H1 (cell line): ENCODE measurements around the gene NAT9. TPM values are rescaled to one million over a fixed set of nuclear protein-coding genes. Genes with fewer than 3 reads are reported as not detected.

Source experiments
- CTCF ChIA-PET: fragments of 300-600 bp; sonication (Branson Sonifier 250); formaldehyde crosslinking; loops from one replicate; lab custom pipeline; 2021; ENCODE audit not compliant: partially characterized antibody; lab: Charles Lee
- POLR2A ChIA-PET: fragments of 300-600 bp; sonication (Branson Sonifier 250); formaldehyde crosslinking; loops from one replicate; lab custom pipeline; 2021; ENCODE audit warnings: inconsistent platforms; ENCODE audit not compliant: partially characterized antibody; lab: Charles Lee
- DNase-seq, 2 experiments: peaks; one replicate each; pipeline versions ENCODE4 v3.0.0 to v3.0.0-alpha.2; 2010 to 2022; ENCODE audit warnings: low spot score in 2 of 2, low read depth in 1 of 2, mixed read lengths in 1 of 2
- FAIRE-seq: peaks from 2 replicates; lab custom pipeline; 2011; peaks lifted over from hg19 to GRCh38; lab: Jason Lieb, UNC
- H2AFZ ChIP-seq: 2 replicates; pipeline ENCODE4 v1.8.1; 2012; ENCODE audit warnings: low read length, inconsistent platforms
- H2AK5ac ChIP-seq: 2 replicates; pipeline ENCODE4 v1.6.1; 2013; ENCODE audit warnings: low read depth, low read length
- H2BK120ac ChIP-seq: replicated peaks from 2 replicates; pipeline ENCODE3; 2013; ENCODE audit warnings: low read depth, low read length, inconsistent platforms
- H2BK12ac ChIP-seq: 2 replicates; pipeline ENCODE4 v1.6.1; 2013; ENCODE audit warnings: low read depth, low read length
- H2BK15ac ChIP-seq: 2 replicates; pipeline ENCODE4 v1.6.1; 2013; ENCODE audit warnings: low read length
- H2BK20ac ChIP-seq: 2 replicates; pipeline ENCODE4 v1.6.1; 2013; ENCODE audit warnings: low read length
- H2BK5ac ChIP-seq: 2 replicates; pipeline ENCODE4 v1.6.1; 2013; ENCODE audit warnings: low read depth, low read length
- H3K14ac ChIP-seq: 2 replicates; pipeline ENCODE4 v1.6.1; 2013; ENCODE audit warnings: inconsistent platforms; ENCODE audit not compliant: insufficient read length
- H3K18ac ChIP-seq: 2 replicates; pipeline ENCODE4 v1.6.1; 2013; ENCODE audit warnings: low read length; ENCODE audit errors: extremely low read depth
- H3K23ac ChIP-seq: 2 replicates; pipeline ENCODE4 v1.6.1; 2013; ENCODE audit warnings: inconsistent platforms; ENCODE audit not compliant: insufficient read length
- H3K23me2 ChIP-seq: 2 replicates; pipeline ENCODE4 v1.6.1; 2013; ENCODE audit warnings: low read depth, low read length
- H3K27ac ChIP-seq: 2 replicates; pipeline ENCODE4 v1.6.1; 2011; ENCODE audit warnings: low read depth, low read length, inconsistent platforms
- H3K27me3 ChIP-seq, 4 experiments: replicated peaks in 1 of 4; 1 replicate in 1 of 4; 2 replicates in 3 of 4; pipeline versions ENCODE4 v1.6.1 to v1.8.1; 2011 to 2013; ENCODE audit warnings: low read length in 3 of 4, mild to moderate bottlenecking in 3 of 4, inconsistent platforms in 2 of 4, mixed read lengths in 2 of 4, moderate library complexity in 1 of 4; ENCODE audit not compliant: control insufficient read depth in 3 of 4, insufficient read depth in 3 of 4; ENCODE audit errors: extremely low read depth in 1 of 4
- H3K36me3 ChIP-seq, 4 experiments: 2 replicates each; pipeline versions ENCODE4 v1.6.1 to v1.8.1; 2011 to 2013; ENCODE audit warnings: mild to moderate bottlenecking in 4 of 4, low read length in 3 of 4, moderate library complexity in 2 of 4, control low read depth in 1 of 4, inconsistent platforms in 1 of 4; ENCODE audit not compliant: insufficient read depth in 4 of 4, control insufficient read depth in 2 of 4
- H3K4ac ChIP-seq: replicated peaks from 2 replicates; pipeline ENCODE3; 2013; ENCODE audit warnings: low read length, low read depth, mixed read lengths, inconsistent platforms; ENCODE audit not compliant: insufficient read length
- H3K4me1 ChIP-seq, 4 experiments: replicated peaks in 1 of 4; 1 replicate in 1 of 4; 2 replicates in 3 of 4; pipeline versions ENCODE4 v1.6.1 to v1.8.1; 2011 to 2013; ENCODE audit warnings: low read length in 3 of 4, inconsistent platforms in 2 of 4, mixed read lengths in 1 of 4; ENCODE audit not compliant: insufficient read depth in 4 of 4, control insufficient read depth in 3 of 4
- H3K4me2 ChIP-seq, 2 experiments: 2 replicates each; pipeline versions ENCODE4 v1.6.1 to v1.8.1; 2011 to 2013; ENCODE audit warnings: low read depth in 2 of 2, low read length in 2 of 2, control low read depth in 1 of 2, inconsistent platforms in 1 of 2, mild to moderate bottlenecking in 1 of 2; ENCODE audit not compliant: insufficient read depth in 1 of 2
- H3K4me3 ChIP-seq, 4 experiments: fragments of 200-600, 300-600 bp in 1 of 4; sonication (generic), shearing (Covaris generic), sonication (Bioruptor Twin) in 1 of 4; 2 replicates each; pipeline versions ENCODE4 v1.5.1 to v1.8.1; 2011 to 2016; ENCODE audit warnings: low read length in 4 of 4, low read depth in 3 of 4, control low read depth in 2 of 4, inconsistent platforms in 2 of 4, mild to moderate bottlenecking in 2 of 4, mixed read lengths in 1 of 4, moderate library complexity in 1 of 4; ENCODE audit not compliant: insufficient read depth in 2 of 4; ENCODE audit errors: extremely low read depth in 1 of 4
- H3K56ac ChIP-seq: replicated peaks from 2 replicates; pipeline ENCODE3; 2013; ENCODE audit warnings: low read depth, mild to moderate bottlenecking, mixed read lengths, low read length, inconsistent platforms; ENCODE audit not compliant: insufficient read length
- H3K79me1 ChIP-seq: 2 replicates; pipeline ENCODE4 v1.6.1; 2013; ENCODE audit warnings: low read depth, low read length, control low read depth
- H3K79me2 ChIP-seq, 2 experiments: 2 replicates each; pipeline versions ENCODE4 v1.6.1 to v1.8.1; 2012 to 2013; ENCODE audit warnings: low read length in 2 of 2, mild to moderate bottlenecking in 2 of 2, inconsistent platforms in 1 of 2; ENCODE audit not compliant: insufficient read depth in 2 of 2, control insufficient read depth in 1 of 2
- H3K9ac ChIP-seq, 4 experiments: replicated peaks in 1 of 4; 1 replicate in 1 of 4; 2 replicates in 3 of 4; pipeline versions ENCODE4 v1.6.1 to v1.8.1; 2011 to 2013; ENCODE audit warnings: low read depth in 3 of 4, low read length in 3 of 4, control low read depth in 2 of 4, mild to moderate bottlenecking in 2 of 4, moderate library complexity in 2 of 4, inconsistent platforms in 1 of 4; ENCODE audit errors: extremely low read depth in 1 of 4
- H3K9me3 ChIP-seq, 2 experiments: 2 replicates each; pipeline versions ENCODE4 v1.6.1 to v1.8.1; 2012 to 2013; ENCODE audit warnings: mild to moderate bottlenecking in 2 of 2, moderate library complexity in 2 of 2, control low read depth in 1 of 2, inconsistent platforms in 1 of 2, low read depth in 1 of 2, low read length in 1 of 2, mixed read lengths in 1 of 2; ENCODE audit not compliant: insufficient read depth in 2 of 2
- H4K20me1 ChIP-seq, 2 experiments: replicated peaks in 1 of 2; 2 replicates each; pipeline versions ENCODE3 to v1.8.1; 2011 to 2013; ENCODE audit warnings: inconsistent platforms in 2 of 2, low read length in 2 of 2, mild to moderate bottlenecking in 1 of 2; ENCODE audit not compliant: insufficient read depth in 2 of 2, control insufficient read depth in 1 of 2
- H4K5ac ChIP-seq: 2 replicates; pipeline ENCODE4 v1.6.1; 2013; ENCODE audit warnings: low read length, low read depth, mixed read lengths, inconsistent platforms; ENCODE audit not compliant: insufficient read length
- H4K8ac ChIP-seq: 2 replicates; pipeline ENCODE4 v1.8.0; 2013; ENCODE audit warnings: mild to moderate bottlenecking, moderate library complexity, low read length, inconsistent platforms; ENCODE audit not compliant: insufficient read depth; ENCODE audit errors: extremely low read depth
- H4K91ac ChIP-seq: replicated peaks from 2 replicates; pipeline ENCODE3; 2013; ENCODE audit warnings: low read length, mixed read lengths, inconsistent platforms; ENCODE audit not compliant: insufficient read length
- CEBPB ChIP-seq: IDR thresholded peaks from 2 replicates; pipeline ENCODE4 v1.6.1; 2012; ENCODE audit warnings: low read depth, low read length
- EGR1 ChIP-seq: IDR thresholded peaks from 2 replicates; pipeline ENCODE4 v1.6.1; 2011; ENCODE audit warnings: low read depth, low read length, borderline replicate concordance
- HDAC2 ChIP-seq, 2 experiments: fragments of 300-600 bp in 1 of 2; sonication (generic) in 1 of 2; IDR thresholded peaks; 2 replicates each; pipeline ENCODE4 v1.6.1; 2011 to 2012; ENCODE audit warnings: low read depth in 2 of 2, low read length in 2 of 2, mild to moderate bottlenecking in 2 of 2, moderate library complexity in 2 of 2, borderline replicate concordance in 1 of 2, inconsistent platforms in 1 of 2
- JUN ChIP-seq: IDR thresholded peaks from 2 replicates; pipeline ENCODE4 v1.6.1; 2011; ENCODE audit warnings: low read depth, mild to moderate bottlenecking, improper control_type of control experiment, low read length
- JUND ChIP-seq: IDR thresholded peaks from 2 replicates; pipeline ENCODE4 v1.6.1; 2011; ENCODE audit warnings: mild to moderate bottlenecking, improper control_type of control experiment, low read length
- NRF1 ChIP-seq: IDR thresholded peaks from 2 replicates; pipeline ENCODE4 v1.6.1; 2011; ENCODE audit warnings: mild to moderate bottlenecking, low read depth, low read length, improper control_type of control experiment
- PHF8 ChIP-seq: fragments of 200-600 bp; sonication (generic); conservative IDR thresholded peaks from 2 replicates; pipeline ENCODE4 v1.7.1; 2012; ENCODE audit warnings: low read depth, mild to moderate bottlenecking, inconsistent platforms, low read length, moderate library complexity
- RBBP5 ChIP-seq: IDR thresholded peaks from 2 replicates; pipeline ENCODE4 v1.7.1; 2012; ENCODE audit warnings: low read depth, mild to moderate bottlenecking, inconsistent platforms, low read length, moderate library complexity, borderline replicate concordance
- SIRT6 ChIP-seq: IDR thresholded peaks from one replicate; pipeline ENCODE4 v1.7.1; 2012; ENCODE audit warnings: low read length, inconsistent platforms
- TAF7 ChIP-seq: optimal IDR thresholded peaks from 2 replicates; pipeline ENCODE3; 2011; ENCODE audit warnings: low read depth, mild to moderate bottlenecking, inconsistent platforms, low read length, moderate library complexity, borderline replicate concordance
- TEAD4 ChIP-seq: IDR thresholded peaks from 2 replicates; pipeline ENCODE4 v1.6.1; 2012; ENCODE audit warnings: low read depth, low read length, inconsistent platforms, mixed read lengths
- WGBS, 2 experiments: shearing (Covaris generic) in 1 of 2; methylation state at CpG; one replicate each; pipeline versions ENCODE4 v1.1.6 to v1.1.7; 2013 to 2015; ENCODE audit warnings: low lambda C conversion rate in 2 of 2, mixed read lengths in 2 of 2, inconsistent platforms in 1 of 2, low coverage in 1 of 2, missing lambda C conversion rate in 1 of 2; ENCODE audit not compliant: insufficient replicate concordance in 2 of 2, insufficient coverage in 1 of 2, insufficient read length in 1 of 2; ENCODE audit errors: extremely low coverage in 1 of 2, missing lambda C conversion rate in 1 of 2; 5-methylcytosine and 5-hydroxymethylcytosine counted together
- polyA plus RNA-seq, 7 experiments: library from polyadenylated mRNA; depleted of rRNA in 3 of 7; stranded (reverse) in 5 of 7; unstranded in 2 of 7; fragments of >200 nt in 5 of 7; fragments of 200-250 nt in 2 of 7; gene quantifications; 1 replicate in 5 of 7; 2 replicates in 1 of 7; 4 replicates in 1 of 7; pipeline versions ENCODE4 v1.2.1 to v1.2.3, GENCODE V29; 2011 to 2013; ENCODE audit warnings: missing spikeins in 2 of 7, mixed read lengths in 2 of 7
- total RNA-seq: library from RNA; stranded (reverse); fragmentation: NEBNext Ultra II Directional; extraction: Animal tissue kit (Norgen Biotek cat#: 25700); gene quantifications from 2 replicates; pipeline ENCODE4 v1.2.1, GENCODE V29; 2021

Gene NAT9
- total and polyA plus RNA-seq, 2 of the 8 experiments (the other 6 are each of a cell fraction or from before 2014, with no cell fraction given): 32.3 to 42.7 TPM

- Histone ChIP-seq H3K4ac (no peak overlapping the region), H3K23ac (no peak overlapping the region), H4K8ac (no peak overlapping the region), H2BK5ac (no peak overlapping the region), H4K91ac (no peak overlapping the region), H3K79me1 (peaks cover 3% of the 10 kb centered on the region; the same call in 1 of the 2 replicates), H2BK15ac (no peak overlapping the region), H3K4me3 (no peak overlapping the region), H2BK120ac (no peak overlapping the region), H3K56ac (no peak overlapping the region), H3K9me3 (peaks cover 0 to 9% of the 10 kb centered on the region in 2 experiments; a peak in 1 of 4 replicates), H3K23me2 (peaks cover 11% of the 10 kb centered on the region), H3K18ac (no peak overlapping the region), H3K9ac (peak overlapping the region in 1 of 4 experiments; percentile 6; a peak in 1 of 7 replicates), H3K27me3 (no peaks in the 10 kb centered on the region; a peak in 3 of 7 replicates), H2BK20ac (peak overlapping the region; percentile 3; the same call in 1 of the 2 replicates), H4K20me1 (peaks cover 0 to 3% of the 10 kb centered on the region in 2 experiments), H3K4me1 (no peaks in the 10 kb centered on the region), H4K5ac (no peak overlapping the region), H3K4me2 (no peak overlapping the region), H3K14ac (no peak overlapping the region), H3K36me3 (no peaks in the 10 kb centered on the region), H3K79me2 (no peaks in the 10 kb centered on the region), H2BK12ac (no peak overlapping the region), H2AK5ac (0 out of 2 replicates have a peak overlapping the region, but pooled peaks have one; percentile 26), H3K27ac (no peak overlapping the region), H2AFZ (no peak overlapping the region)
- ChIA-PET CTCF (no interaction called here), POLR2A (no interaction called here)
- 85% methylated on average over 3 of the region's 3 CpGs; no CpG with 5 or more reads in 1 of the 2 experiments for WGBS, 2 experiments
- DNase-seq: no peak
- no peak for FAIRE-seq
- TF ChIP-seq TAF7: no peak
- no peak for TF ChIP-seq EGR1
- TF ChIP-seq JUN: no peak
- TF ChIP-seq NRF1: no peak
- TF ChIP-seq SIRT6: no peak
- TF ChIP-seq HDAC2 (IDR thresholded peaks at IDR 0.05; ENCODE audit: borderline replicate concordance in 1 of 2, low read depth in 2 of 2, low read length in 2 of 2): no peak
- no peak for TF ChIP-seq CEBPB
- TF ChIP-seq RBBP5: no peak
- TF ChIP-seq TEAD4: no peak
- no peak for TF ChIP-seq PHF8
- no peak for TF ChIP-seq JUND
Measured at GRCh38 chr17:74728033-74728701, 48.0 kb downstream of the NAT9 start.
